GM10266 (cell line): ENCODE results near the gene ROR2.

Source experiments
- DNase-seq: peaks from one replicate; pipeline ENCODE4 v3.0.0; 2012; ENCODE audit errors: extremely low spot score
- CTCF ChIP-seq: IDR thresholded peaks from 2 replicates; pipeline ENCODE4 v1.5.1; 2012; ENCODE audit warnings: mild to moderate bottlenecking, low read depth; ENCODE audit not compliant: control insufficient read depth, insufficient read depth; ENCODE audit errors: missing control alignments

ROR2 gene

GRCh38 chr9:91712811-91713210 is 237.2 kb downstream of the ROR2 start:
- no peak for DNase-seq
- TF ChIP-seq CTCF, result no peak

- no peak for TF ChIP-seq CTCF
- DNase-seq, result peak; percentile 89
These were observed 238.1 kb downstream of the ROR2 start for GRCh38 chr9:91711755-91712601.

- no peak for DNase-seq
- TF ChIP-seq CTCF, result no peak
These were observed 239.9 kb downstream of the ROR2 start for GRCh38 chr9:91710158-91710557.

GRCh38 chr9:91705386-91705785 is 244.6 kb downstream of the ROR2 start:
- no peak for DNase-seq
- no peak for TF ChIP-seq CTCF

- no peak for TF ChIP-seq CTCF
- no peak for DNase-seq
These were observed 249.6 kb downstream of the ROR2 start for GRCh38 chr9:91700475-91700874.

- DNase-seq, result no peak
- no peak for TF ChIP-seq CTCF
These were observed 251.8 kb downstream of the ROR2 start for GRCh38 chr9:91698266-91698665.

GRCh38 chr9:91697201-91697600 is 252.8 kb downstream of the ROR2 start:
- no peak for TF ChIP-seq CTCF
- no peak for DNase-seq
